AG09319 (cell line): ENCODE results near the gene ZDHHC5.
"Not testable (repeated sequence)": the region's sequence is repeated elsewhere in the genome, so short reads cannot be mapped to it uniquely, and the experiment has no call there.

Source experiments
- DNase-seq: peaks from one replicate; pipeline ENCODE4 v3.0.0-alpha.2; 2010; ENCODE audit warnings: low read depth; ENCODE audit errors: extremely low read depth
- CTCF ChIP-seq: IDR thresholded peaks from 2 replicates; pipeline ENCODE4 v1.5.1; 2011; ENCODE audit warnings: low read depth, mild to moderate bottlenecking, inconsistent platforms, low read length, moderate library complexity

The ZDHHC5 gene

GRCh38 chr11:57648801-57649735, 18.8 kb upstream of the ZDHHC5 start:
- TF ChIP-seq CTCF, result no peak

GRCh38 chr11:57649826-57650738, 17.8 kb upstream of the ZDHHC5 start, which contains the start of gene YPEL4:
Gene YPEL4 (minus strand): TSS chr11:57649912. CDS start chr11:57647107, 2,805 bp downstream.
- no peak for TF ChIP-seq CTCF
- no peak for DNase-seq

More at GRCh38 chr11:57648801-57649735, 18.8 kb upstream of the ZDHHC5 start:
- no peak for DNase-seq

- DNase-seq, result no peak
- no peak for TF ChIP-seq CTCF
Observed at GRCh38 chr11:57650739-57651090, 17.2 kb upstream of the ZDHHC5 start.

- no peak for DNase-seq
- TF ChIP-seq CTCF, result no peak
Observed at GRCh38 chr11:57651408-57651807, 16.5 kb upstream of the ZDHHC5 start.

GRCh38 chr11:57652230-57652629, 15.7 kb upstream of the ZDHHC5 start:
- not testable (repeated sequence) for DNase-seq

- no peak for TF ChIP-seq CTCF
- DNase-seq, result no peak
Observed at GRCh38 chr11:57652662-57653061, 15.3 kb upstream of the ZDHHC5 start.

GRCh38 chr11:57653163-57653562, 14.8 kb upstream of the ZDHHC5 start:
- no peak for DNase-seq
- TF ChIP-seq CTCF, result no peak
